Measurements from ENCODE around the gene USP34. TPM values are rescaled to one million over a fixed set of nuclear protein-coding genes. Genes with fewer than 3 reads are reported as not detected.

The USP34 gene
- total RNA-seq, 2 donors from 2014 or later, result 111 to 126 TPM

GRCh38 chr2:61334466-61334865, 136.4 kb downstream of the USP34 start:
- ATAC-seq (no peak), DNase-seq (ENCODE audit: low spot score in 2 of 2) (no peak)
- no peaks in the 10 kb centered on the region for H3K9me3 Mint-ChIP-seq
- H3K36me3 Mint-ChIP-seq, result peaks cover 0 to 12% of the 10 kb centered on the region in 2 donors
- H3K27ac Mint-ChIP-seq, result no peak overlapping the region

DNA sequence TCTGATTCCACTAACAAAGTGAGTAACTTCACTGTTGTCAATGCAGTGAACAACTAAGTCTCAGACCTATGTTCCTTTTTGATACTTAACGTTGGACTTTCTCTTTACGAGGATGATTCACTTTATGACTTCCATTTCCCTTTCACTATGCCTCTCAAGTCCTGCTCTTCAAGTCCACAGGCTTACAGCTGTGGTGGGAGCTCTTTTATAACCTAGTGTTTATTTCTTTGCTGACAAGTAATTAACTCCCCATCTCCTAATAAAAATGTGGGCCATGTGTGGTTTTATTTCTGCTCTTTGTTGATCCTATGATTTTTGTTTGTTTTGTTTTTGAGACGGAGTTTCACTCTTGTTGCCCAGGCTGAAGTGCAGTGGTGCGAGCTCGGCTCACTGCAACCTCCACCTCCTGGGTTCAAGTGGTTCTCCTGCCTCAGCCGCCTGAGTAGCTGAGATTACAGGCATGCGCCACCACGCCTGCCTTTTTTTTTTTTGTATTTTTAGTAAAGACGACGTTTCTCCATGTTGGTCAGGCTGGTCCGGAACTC, 142.1 kb downstream of the USP34 start:
- peaks cover 0 to 17% of the 10 kb centered on the region in 2 donors for H3K36me3 Mint-ChIP-seq
- H3K9me3 Mint-ChIP-seq, result no peaks in the 10 kb centered on the region
- peak overlapping the region; percentile 23 to 88 for H3K27ac Mint-ChIP-seq
- ATAC-seq, result peak; percentile 94 to 96
- DNase-seq (ENCODE audit: low spot score in 2 of 2), result no peak

- Mint-ChIP-seq H3K9me3 (no peaks in the 10 kb centered on the region), H3K36me3 (peaks cover 0 to 12% of the 10 kb centered on the region in 2 donors), H3K27ac (peak overlapping the region; percentile 23 to 29)
- ATAC-seq (no peak), DNase-seq (ENCODE audit: low spot score in 2 of 2) (no peak)
Measured at GRCh38 chr2:61327173-61327572, 143.7 kb downstream of the USP34 start.

DNA sequence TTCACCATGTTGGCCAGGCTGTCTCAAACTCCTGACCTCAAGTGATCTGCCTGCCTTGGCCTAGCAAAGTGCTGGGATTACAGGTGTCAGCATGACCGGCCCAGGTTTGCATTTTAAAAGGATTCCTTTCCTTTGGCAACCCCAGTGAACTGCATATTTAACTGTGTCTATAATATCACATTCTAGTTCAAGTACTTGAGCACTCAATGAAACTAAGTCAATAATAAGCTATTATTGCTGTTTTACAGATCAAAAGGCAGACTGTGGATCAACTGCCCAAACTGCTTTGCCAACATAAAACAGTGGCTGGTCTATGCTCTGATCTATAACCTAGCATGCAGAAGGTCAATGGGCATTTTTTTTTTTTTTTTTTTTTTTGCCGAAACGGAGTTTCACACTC, 144.5 kb downstream of the USP34 start:
- Mint-ChIP-seq H3K27ac (peak overlapping the region in 1 of 2 donors; percentile 14), H3K9me3 (no peaks in the 10 kb centered on the region), H3K36me3 (peaks cover 0 to 11% of the 10 kb centered on the region in 2 donors)
- no peak for DNase-seq (ENCODE audit: low spot score in 2 of 2)
- ATAC-seq, result no peak

DNA sequence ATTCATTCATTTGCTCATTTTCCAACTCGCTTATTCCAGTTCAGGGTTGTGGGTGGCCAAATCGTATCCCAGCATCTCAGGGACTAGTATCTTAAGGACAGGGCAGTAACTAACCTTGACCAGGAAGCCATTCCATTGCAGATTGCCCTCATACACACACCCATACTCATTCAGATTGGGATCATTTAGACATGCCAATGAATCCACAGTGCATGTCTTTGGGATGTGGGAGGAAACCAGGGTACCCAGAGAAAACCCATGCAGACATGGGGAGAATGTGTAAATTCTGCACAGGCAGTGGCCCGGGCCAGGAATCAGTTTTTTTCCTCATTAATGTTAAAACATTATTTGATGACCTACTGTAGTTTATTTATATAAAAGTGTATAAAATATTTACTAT, 150.7 kb downstream of the USP34 start:
- ATAC-seq (no peak), DNase-seq (ENCODE audit: low spot score in 2 of 2) (no peak)
- H3K36me3 Mint-ChIP-seq, result no peaks in the 10 kb centered on the region
- H3K27ac Mint-ChIP-seq, result no peak overlapping the region
- no peaks in the 10 kb centered on the region for H3K9me3 Mint-ChIP-seq

GRCh38 chr2:61318553-61318952, 152.3 kb downstream of the USP34 start:
- ATAC-seq (no peak), DNase-seq (ENCODE audit: low spot score in 2 of 2) (no peak)
- Mint-ChIP-seq H3K9me3 (no peaks in the 10 kb centered on the region), H3K27ac (no peak overlapping the region), H3K36me3 (peaks cover 0 to 6% of the 10 kb centered on the region in 2 donors)

- Mint-ChIP-seq H3K36me3 (peaks cover under 1 to 17% of the 10 kb centered on the region in 2 donors), H3K9me3 (no peaks in the 10 kb centered on the region), H3K27ac (no peak overlapping the region)
- ATAC-seq, result no peak
- no peak for DNase-seq (ENCODE audit: low spot score in 2 of 2)
Measured at GRCh38 chr2:61295981-61296380, 174.9 kb downstream of the USP34 start.

- DNase-seq (ENCODE audit: low spot score in 2 of 2), result no peak
- no peaks in the 10 kb centered on the region for H3K9me3 Mint-ChIP-seq
- no peak for ATAC-seq
- no peak overlapping the region for H3K27ac Mint-ChIP-seq
- peaks cover 6 to 10% of the 10 kb centered on the region in 2 donors for H3K36me3 Mint-ChIP-seq
Measured at GRCh38 chr2:61291851-61292575, 178.9 kb downstream of the USP34 start.

GRCh38 chr2:61288070-61288841, 182.6 kb downstream of the USP34 start:
- DNase-seq (ENCODE audit: low spot score in 2 of 2), result no peak
- H3K27ac Mint-ChIP-seq, result peak overlapping the region in 1 of 2 donors; percentile 32
- no peaks in the 10 kb centered on the region for H3K9me3 Mint-ChIP-seq
- no peak for ATAC-seq
- peaks cover 0 to 6% of the 10 kb centered on the region in 2 donors for H3K36me3 Mint-ChIP-seq

GRCh38 chr2:61287254-61287653, 183.6 kb downstream of the USP34 start:
- H3K36me3 Mint-ChIP-seq, result peaks cover 0 to 6% of the 10 kb centered on the region in 2 donors
- no peaks in the 10 kb centered on the region for H3K9me3 Mint-ChIP-seq
- no peak overlapping the region for H3K27ac Mint-ChIP-seq
- ATAC-seq (no peak), DNase-seq (ENCODE audit: low spot score in 2 of 2) (no peak)

GRCh38 chr2:61283443-61284160, 187.3 kb downstream of the USP34 start:
- ATAC-seq (no peak), DNase-seq (ENCODE audit: low spot score in 2 of 2) (no peak)
- no peak overlapping the region for H3K27ac Mint-ChIP-seq
- no peaks in the 10 kb centered on the region for H3K9me3 Mint-ChIP-seq
- no peaks in the 10 kb centered on the region for H3K36me3 Mint-ChIP-seq

DNA sequence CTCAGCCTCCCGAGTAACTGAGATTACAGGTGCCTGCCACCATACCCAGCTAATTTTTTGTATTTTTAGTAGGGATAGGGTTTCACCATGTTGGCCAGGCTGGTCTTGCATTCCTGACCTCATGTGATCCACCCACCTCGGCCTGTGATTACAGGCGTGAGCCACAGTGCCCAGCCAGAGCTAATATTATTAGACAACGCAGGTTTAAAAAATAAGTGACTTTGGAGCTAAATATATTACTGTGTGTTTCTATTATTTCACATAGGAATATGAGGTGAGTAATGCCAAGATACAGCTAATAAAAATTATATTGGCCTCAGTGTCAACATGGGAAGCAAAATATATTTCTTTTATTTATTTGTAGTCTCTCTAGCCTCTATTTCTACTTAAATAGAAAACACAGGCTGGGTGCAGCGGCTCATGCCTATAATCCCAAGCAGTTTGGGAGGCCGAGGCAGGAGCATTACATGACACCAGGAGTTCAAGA, 188.7 kb downstream of the USP34 start:
- no peak for ATAC-seq
- Mint-ChIP-seq H3K27ac (no peak overlapping the region), H3K36me3 (peaks cover 5 to 8% of the 10 kb centered on the region in 2 donors), H3K9me3 (no peaks in the 10 kb centered on the region)
- DNase-seq (ENCODE audit: low spot score in 2 of 2), result no peak

DNA sequence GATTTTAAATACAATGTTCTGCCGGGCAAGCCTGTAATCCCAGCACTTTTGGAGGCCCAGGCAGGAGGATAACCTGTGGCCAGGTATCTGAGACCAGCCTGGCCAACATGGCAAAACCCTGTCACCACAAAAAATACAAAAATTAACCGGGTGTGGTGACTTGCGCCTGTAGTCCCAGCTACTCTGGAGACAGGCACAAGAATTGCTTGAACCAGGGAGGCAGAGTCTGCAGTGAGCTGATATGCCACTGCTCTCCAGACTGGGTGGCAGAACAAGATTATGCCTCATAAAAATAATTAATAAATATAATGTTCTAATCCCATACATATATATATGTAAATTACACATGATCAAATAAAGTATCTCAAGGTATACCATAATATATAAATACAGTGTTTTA, 189.6 kb downstream of the USP34 start:
- no peaks in the 10 kb centered on the region for H3K9me3 Mint-ChIP-seq
- no peak for DNase-seq (ENCODE audit: low spot score in 2 of 2)
- H3K36me3 Mint-ChIP-seq, result peaks cover 5 to 8% of the 10 kb centered on the region in 2 donors
- no peak for ATAC-seq
- no peak overlapping the region for H3K27ac Mint-ChIP-seq

- ATAC-seq (no peak), DNase-seq (ENCODE audit: low spot score in 2 of 2) (no peak)
- Mint-ChIP-seq H3K36me3 (peaks cover 5 to 9% of the 10 kb centered on the region in 2 donors), H3K9me3 (no peaks in the 10 kb centered on the region), H3K27ac (peak overlapping the region; percentile 70 to 88)
Measured at GRCh38 chr2:61277756-61278155, 193.1 kb downstream of the USP34 start.

GRCh38 chr2:61275575-61276184, 195.2 kb downstream of the USP34 start:
- DNase-seq (ENCODE audit: low spot score in 2 of 2) (no peak), ATAC-seq (no peak)
- H3K9me3 Mint-ChIP-seq, result no peaks in the 10 kb centered on the region
- H3K27ac Mint-ChIP-seq, result no peak overlapping the region
- peaks cover 5 to 14% of the 10 kb centered on the region in 2 donors for H3K36me3 Mint-ChIP-seq

- DNase-seq (ENCODE audit: low spot score in 2 of 2) (no peak), ATAC-seq (no peak)
- Mint-ChIP-seq H3K27ac (peak overlapping the region in 1 of 2 donors; percentile 20), H3K36me3 (peaks cover 0 to 14% of the 10 kb centered on the region in 2 donors), H3K9me3 (no peaks in the 10 kb centered on the region)
Measured at GRCh38 chr2:61272421-61273070, 198.3 kb downstream of the USP34 start.

Measured in activated naive CD4-positive, alpha-beta T cell treated with anti-CD3 and anti-CD28 coated beads, Interleukin-2, amount 50 U/mL, for 72 hours (primary cell).